Loucy (cell line): ENCODE results near the gene C6.

Source experiments
- H2AFZ ChIP-seq: fragments of 200-600 bp; sonication (generic); 2 replicates; pipeline ENCODE4 v1.6.0; 2016; ENCODE audit warnings: antibody characterized with exemption, mild to moderate bottlenecking, low read length, moderate library complexity
- H3F3A ChIP-seq: fragments of 200-600 bp; 2 replicates; pipeline ENCODE4 v1.6.0; 2016; ENCODE audit warnings: antibody characterized with exemption, low read depth, mild to moderate bottlenecking
- H3K27me3 ChIP-seq: fragments of 200-600 bp; sonication (generic); 2 replicates; pipeline ENCODE4 v1.6.1; 2014; ENCODE audit warnings: low read length, mild to moderate bottlenecking; ENCODE audit not compliant: insufficient read depth, poor library complexity, severe bottlenecking
- H3K36me3 ChIP-seq: fragments of 200-600 bp; sonication (generic); 2 replicates; pipeline ENCODE4 v1.6.1; 2016; ENCODE audit warnings: low read length; ENCODE audit not compliant: insufficient read depth
- H3K4me1 ChIP-seq: fragments of 200-600 bp; sonication (generic); 2 replicates; pipeline ENCODE4 v1.5.1; 2014; ENCODE audit warnings: low read length, mild to moderate bottlenecking; ENCODE audit not compliant: insufficient read depth, poor library complexity, severe bottlenecking
- H3K4me2 ChIP-seq: fragments of 200-600 bp; sonication (generic); 2 replicates; pipeline ENCODE4 v1.6.0; 2014; ENCODE audit warnings: antibody characterized with exemption, low read length, low read depth, mild to moderate bottlenecking; ENCODE audit not compliant: poor library complexity, severe bottlenecking
- H3K4me3 ChIP-seq: fragments of 200-600 bp; sonication (generic); 2 replicates; pipeline ENCODE4 v1.5.1; 2014; ENCODE audit warnings: low read length, mild to moderate bottlenecking, mixed read lengths; ENCODE audit not compliant: poor library complexity, severe bottlenecking
- H3K79me2 ChIP-seq: fragments of 200-600 bp; sonication (generic); 2 replicates; pipeline ENCODE4 v1.6.1; 2014; ENCODE audit warnings: low read length; ENCODE audit not compliant: insufficient read depth
- H3K9ac ChIP-seq: fragments of 200-600 bp; sonication (generic); 2 replicates; pipeline ENCODE4 v1.6.0; 2014; ENCODE audit warnings: mild to moderate bottlenecking, low read depth, low read length, moderate library complexity; ENCODE audit not compliant: poor library complexity, severe bottlenecking
- H3K9me2 ChIP-seq: fragments of 200-600 bp; sonication (generic); replicated peaks from 2 replicates; pipeline ENCODE4 v1.6.1; 2016; ENCODE audit warnings: low read depth, low read length, mixed read lengths
- H3K9me3 ChIP-seq: fragments of 200-600 bp; sonication (generic); 2 replicates; pipeline ENCODE4 v1.6.1; 2014; ENCODE audit warnings: mild to moderate bottlenecking, antibody characterized with exemption, low read length, low read depth; ENCODE audit not compliant: insufficient read depth
- H4K20me1 ChIP-seq: fragments of 200-600 bp; sonication (generic); 2 replicates; pipeline ENCODE4 v1.6.0; 2014; ENCODE audit warnings: antibody characterized with exemption, low read length, mild to moderate bottlenecking; ENCODE audit not compliant: insufficient read depth, poor library complexity, severe bottlenecking
- EZH2phosphoT487 ChIP-seq: fragments of 200-600 bp; IDR thresholded peaks from 2 replicates; pipeline ENCODE4 v1.6.1; 2018; ENCODE audit warnings: antibody characterized with exemption, mild to moderate bottlenecking, moderate library complexity, borderline replicate concordance
- TF ChIP-seq, protein P1 (sequence below): fragments of 200-600 bp; sonication (generic); conservative IDR thresholded peaks from 2 replicates; pipeline ENCODE4 v1.5.1; 2014; ENCODE audit warnings: mild to moderate bottlenecking, antibody characterized with exemption, low read length

C6 gene

DNA sequence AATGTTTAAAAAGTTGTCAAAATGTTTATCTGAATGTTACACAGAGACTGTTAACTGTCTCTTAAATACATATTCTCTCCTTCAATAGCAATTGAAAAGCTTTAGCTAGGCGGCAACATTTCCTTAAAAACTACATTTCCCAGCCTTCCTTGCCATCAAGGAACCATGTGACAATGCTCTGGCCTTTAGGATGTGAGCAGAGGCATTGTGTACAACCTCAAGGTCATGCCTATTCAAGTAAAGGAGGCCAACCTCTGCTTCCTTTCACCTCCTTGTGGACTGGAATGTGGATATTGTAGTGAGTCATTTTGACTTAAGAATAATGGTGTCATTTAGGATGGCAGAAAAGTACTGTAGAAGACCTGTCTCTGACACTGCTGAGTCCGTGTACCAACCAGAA lies 118.5 kb downstream of the C6 start:
- no peak for TF ChIP-seq EZH2phosphoT487
- TF ChIP-seq, protein P1, sequence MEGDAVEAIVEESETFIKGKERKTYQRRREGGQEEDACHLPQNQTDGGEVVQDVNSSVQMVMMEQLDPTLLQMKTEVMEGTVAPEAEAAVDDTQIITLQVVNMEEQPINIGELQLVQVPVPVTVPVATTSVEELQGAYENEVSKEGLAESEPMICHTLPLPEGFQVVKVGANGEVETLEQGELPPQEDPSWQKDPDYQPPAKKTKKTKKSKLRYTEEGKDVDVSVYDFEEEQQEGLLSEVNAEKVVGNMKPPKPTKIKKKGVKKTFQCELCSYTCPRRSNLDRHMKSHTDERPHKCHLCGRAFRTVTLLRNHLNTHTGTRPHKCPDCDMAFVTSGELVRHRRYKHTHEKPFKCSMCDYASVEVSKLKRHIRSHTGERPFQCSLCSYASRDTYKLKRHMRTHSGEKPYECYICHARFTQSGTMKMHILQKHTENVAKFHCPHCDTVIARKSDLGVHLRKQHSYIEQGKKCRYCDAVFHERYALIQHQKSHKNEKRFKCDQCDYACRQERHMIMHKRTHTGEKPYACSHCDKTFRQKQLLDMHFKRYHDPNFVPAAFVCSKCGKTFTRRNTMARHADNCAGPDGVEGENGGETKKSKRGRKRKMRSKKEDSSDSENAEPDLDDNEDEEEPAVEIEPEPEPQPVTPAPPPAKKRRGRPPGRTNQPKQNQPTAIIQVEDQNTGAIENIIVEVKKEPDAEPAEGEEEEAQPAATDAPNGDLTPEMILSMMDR: no peak
- no peaks in the 10 kb centered on the region for H3F3A ChIP-seq
- no peaks in the 10 kb centered on the region for H3K9me2 ChIP-seq
- no peaks in the 10 kb centered on the region for H3K4me1 ChIP-seq
- H3K36me3 ChIP-seq: no peaks in the 10 kb centered on the region
- H4K20me1 ChIP-seq: no peaks in the 10 kb centered on the region
- no peak overlapping the region for H2AFZ ChIP-seq
- H3K27me3 ChIP-seq: no peaks in the 10 kb centered on the region
- no peaks in the 10 kb centered on the region for H3K9me3 ChIP-seq
- no peak overlapping the region for H3K9ac ChIP-seq
- H3K4me2 ChIP-seq: no peak overlapping the region
- no peaks in the 10 kb centered on the region for H3K79me2 ChIP-seq
- H3K4me3 ChIP-seq: no peak overlapping the region

DNA sequence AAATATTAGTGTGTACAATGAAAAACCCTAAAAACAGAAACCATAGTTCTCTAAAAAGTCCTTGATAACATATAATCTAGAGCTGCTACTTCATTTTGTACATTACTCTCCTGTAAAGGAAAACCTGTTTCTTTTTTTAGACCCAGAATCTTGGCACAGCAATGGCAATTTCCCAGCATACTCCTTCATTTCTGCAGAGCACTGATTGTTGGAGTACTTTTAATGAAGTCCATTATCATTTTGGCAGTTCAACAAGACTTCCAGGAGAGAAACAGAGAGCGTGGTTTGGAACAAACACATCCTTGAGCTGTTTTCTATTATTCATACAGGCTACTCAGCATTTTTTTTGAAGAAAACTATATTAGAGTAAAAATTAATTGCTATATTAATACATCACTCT lies 119.5 kb downstream of the C6 start:
- H3K9ac ChIP-seq: no peak overlapping the region
- no peaks in the 10 kb centered on the region for H3K79me2 ChIP-seq
- H3K9me3 ChIP-seq: no peaks in the 10 kb centered on the region
- no peak for TF ChIP-seq EZH2phosphoT487
- TF ChIP-seq, protein P1: no peak
- no peaks in the 10 kb centered on the region for H4K20me1 ChIP-seq
- no peaks in the 10 kb centered on the region for H3K36me3 ChIP-seq
- H3K4me1 ChIP-seq: no peaks in the 10 kb centered on the region
- no peaks in the 10 kb centered on the region for H3K27me3 ChIP-seq
- no peak overlapping the region for H2AFZ ChIP-seq
- no peak overlapping the region for H3K4me2 ChIP-seq
- no peaks in the 10 kb centered on the region for H3K9me2 ChIP-seq
- H3F3A ChIP-seq: no peaks in the 10 kb centered on the region
- H3K4me3 ChIP-seq: no peak overlapping the region
